GM21786 (cell line): ENCODE data around the gene CD8A.
A peak's percentile ranks its signal among the peaks of the same experiment; 100 is the strongest.

Source experiments
- ATAC-seq: cut with Tn5 transposase; IDR thresholded peaks from one replicate; pipeline ENCODE4 v1.9.1; 2021; ENCODE audit not compliant: unreplicated experiment

The CD8A gene

GRCh38 chr2:86809481-86810121 is 18.9 kb upstream of the CD8A start:
- no peak for ATAC-seq

- ATAC-seq: peak; percentile 96
These were observed 17.8 kb upstream of the CD8A start for GRCh38 chr2:86808315-86809161.

GRCh38 chr2:86807468-86808275 is 17.0 kb upstream of the CD8A start:
- ATAC-seq: no peak

- no peak for ATAC-seq
These were observed 16.4 kb upstream of the CD8A start for GRCh38 chr2:86807133-86807467.

GRCh38 chr2:86806059-86806857 is 15.5 kb upstream of the CD8A start:
- no peak for ATAC-seq

- no peak for ATAC-seq
These were observed 10.3 kb upstream of the CD8A start for GRCh38 chr2:86800856-86801567.

- no peak for ATAC-seq
These were observed 4.1 kb upstream of the CD8A start for GRCh38 chr2:86794861-86795260.

- ATAC-seq: no peak
These were observed 3.0 kb upstream of the CD8A start for GRCh38 chr2:86793752-86794151.

GRCh38 chr2:86791573-86791972 is 860 bp upstream of the CD8A start:
- no peak for ATAC-seq

- ATAC-seq: no peak
These were observed 508 bp downstream of the CD8A start for GRCh38 chr2:86790134-86790675.

GRCh38 chr2:86789687-86790133 is 1.0 kb downstream of the CD8A start:
- ATAC-seq: no peak

GRCh38 chr2:86788881-86789686 is 1.6 kb downstream of the CD8A start:
- no peak for ATAC-seq

GRCh38 chr2:86788165-86788564 is 2.5 kb downstream of the CD8A start:
- no peak for ATAC-seq

- no peak for ATAC-seq
These were observed 3.0 kb downstream of the CD8A start for GRCh38 chr2:86787736-86788135.

GRCh38 chr2:86786001-86786536 is 4.6 kb downstream of the CD8A start:
- ATAC-seq: no peak

- no peak for ATAC-seq
These were observed 5.3 kb downstream of the CD8A start for GRCh38 chr2:86785456-86785855.

- peak; percentile 98 for ATAC-seq
These were observed 6.9 kb downstream of the CD8A start for GRCh38 chr2:86783615-86784339.

GRCh38 chr2:86782748-86783147 is 8.0 kb downstream of the CD8A start:
- no peak for ATAC-seq
